ENCODE results near the gene FEM1B.
A peak's percentile ranks its signal among the peaks of the same experiment; 100 is the strongest.

Gene FEM1B

DNA sequence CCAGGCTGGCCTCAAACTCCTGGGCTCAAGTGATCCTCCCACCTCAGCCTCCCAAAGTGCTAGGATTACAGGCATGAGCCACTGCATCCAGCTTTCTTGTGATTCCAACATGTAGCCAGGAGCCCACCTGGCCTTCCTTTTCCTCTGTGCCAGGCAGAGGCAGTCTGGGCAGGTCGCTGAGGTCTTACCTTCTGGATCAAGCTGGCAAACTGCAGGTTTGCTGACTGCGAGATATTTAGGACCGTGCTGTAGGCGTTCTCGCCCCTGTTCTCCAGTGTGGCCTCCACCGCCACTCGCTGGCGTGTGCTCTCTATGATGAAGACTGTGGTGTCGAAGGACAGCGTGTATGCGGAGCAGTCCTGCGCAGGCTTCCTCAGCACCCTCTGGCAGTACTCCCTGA lies 42.5 kb downstream of the FEM1B start:
- in situ Hi-C loops (cut with MboI; ENCODE audit: low sequenced_read_pairs) = loop anchor here (25.0 kb wide), 1 partner anchor 567 kb away; no protein-coding TSS in a partner anchor
- DNase-seq (ENCODE audit: low spot score in 2 of 2) = no peak
- peaks cover 19% of the 10 kb centered on the region for H3K27me3 ChIP-seq (ENCODE audit: low read depth)
- no peaks in the 10 kb centered on the region for H3K4me1 ChIP-seq
- no peak overlapping the region for H3K4me3 ChIP-seq
- no peaks in the 10 kb centered on the region for H3K9me3 ChIP-seq
- no peaks in the 10 kb centered on the region for H3K36me3 ChIP-seq (replicated peaks)

DNA sequence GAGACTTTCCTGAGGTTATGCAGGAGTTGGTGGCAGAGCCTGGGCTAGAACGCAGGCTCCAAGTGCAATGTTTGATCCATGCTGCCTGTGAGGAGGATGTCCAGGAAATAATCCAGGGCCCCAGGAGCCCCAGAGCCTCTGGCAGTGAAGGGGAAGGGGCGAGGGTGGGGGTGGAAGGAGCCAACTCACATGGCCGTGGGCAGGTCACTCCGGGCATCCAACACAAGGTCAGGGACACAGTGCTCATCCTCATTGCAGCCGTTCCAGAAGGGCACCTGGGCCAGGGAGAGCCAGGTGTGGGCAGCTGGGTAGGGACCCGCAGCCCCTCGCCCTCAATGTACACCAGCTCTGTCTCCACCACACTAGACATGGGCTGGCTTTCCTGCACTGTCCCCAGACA lies 43.7 kb downstream of the FEM1B start:
- DNase-seq (ENCODE audit: low spot score in 2 of 2) = no peak
- peaks cover 31% of the 10 kb centered on the region for H3K27me3 ChIP-seq (ENCODE audit: low read depth)
- no peaks in the 10 kb centered on the region for H3K9me3 ChIP-seq
- no peak overlapping the region for H3K4me3 ChIP-seq
- no peaks in the 10 kb centered on the region for H3K4me1 ChIP-seq
- no peaks in the 10 kb centered on the region for H3K36me3 ChIP-seq (replicated peaks)
- in situ Hi-C loops (cut with MboI; ENCODE audit: low sequenced_read_pairs) = loop anchor here (25.0 kb wide), 1 partner anchor 566 kb away; no protein-coding TSS in a partner anchor

DNA sequence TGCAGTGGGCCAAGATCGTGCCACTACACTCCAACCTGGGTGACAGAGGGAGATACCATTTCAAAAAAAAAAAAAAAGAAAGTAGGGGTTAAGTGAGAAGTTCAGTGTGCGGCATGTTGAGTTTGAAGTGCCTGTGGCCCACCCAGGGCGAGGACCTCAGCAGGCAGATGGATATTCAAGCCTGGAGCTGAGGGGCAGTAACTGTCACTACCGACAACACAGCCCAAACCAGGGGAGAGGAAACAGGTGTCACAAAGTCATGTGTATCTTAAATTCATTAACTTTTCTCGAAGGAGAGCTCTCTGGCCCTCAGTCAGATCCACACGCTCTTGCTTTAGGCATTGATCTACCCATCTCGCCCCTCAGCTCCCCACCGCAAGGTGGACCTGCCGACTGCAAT lies 45.3 kb downstream of the FEM1B start:
- in situ Hi-C loops (cut with MboI; ENCODE audit: low sequenced_read_pairs) = loop anchor here (25.0 kb wide), 1 partner anchor 565 kb away; no protein-coding TSS in a partner anchor
- H3K27me3 ChIP-seq (ENCODE audit: low read depth) = peaks cover 44% of the 10 kb centered on the region
- H3K4me1 ChIP-seq = no peaks in the 10 kb centered on the region
- no peaks in the 10 kb centered on the region for H3K36me3 ChIP-seq (replicated peaks)
- DNase-seq (ENCODE audit: low spot score in 2 of 2) = no peak
- H3K9me3 ChIP-seq = no peaks in the 10 kb centered on the region
- H3K4me3 ChIP-seq = no peak overlapping the region

GRCh38 chr15:68325726-68326125 lies 48.2 kb downstream of the FEM1B start:
- no peaks in the 10 kb centered on the region for H3K4me1 ChIP-seq
- no peaks in the 10 kb centered on the region for H3K36me3 ChIP-seq (replicated peaks)
- H3K4me3 ChIP-seq = no peak overlapping the region
- in situ Hi-C loops (cut with MboI; ENCODE audit: low sequenced_read_pairs) = no loop called here
- peaks cover 68% of the 10 kb centered on the region for H3K27me3 ChIP-seq (ENCODE audit: low read depth)
- no peaks in the 10 kb centered on the region for H3K9me3 ChIP-seq
- no peak for DNase-seq (ENCODE audit: low spot score in 2 of 2)

GRCh38 chr15:68326711-68327354 lies 49.3 kb downstream of the FEM1B start:
- Histone ChIP-seq H3K4me1 (no peaks in the 10 kb centered on the region), H3K27me3 (ENCODE audit: low read depth) (peaks cover 79% of the 10 kb centered on the region), H3K4me3 (no peak overlapping the region), H3K9me3 (no peaks in the 10 kb centered on the region), H3K36me3 (replicated peaks) (no peaks in the 10 kb centered on the region)
- in situ Hi-C loops (cut with MboI; ENCODE audit: low sequenced_read_pairs) = no loop called here
- no peak for DNase-seq (ENCODE audit: low spot score in 2 of 2)

DNA sequence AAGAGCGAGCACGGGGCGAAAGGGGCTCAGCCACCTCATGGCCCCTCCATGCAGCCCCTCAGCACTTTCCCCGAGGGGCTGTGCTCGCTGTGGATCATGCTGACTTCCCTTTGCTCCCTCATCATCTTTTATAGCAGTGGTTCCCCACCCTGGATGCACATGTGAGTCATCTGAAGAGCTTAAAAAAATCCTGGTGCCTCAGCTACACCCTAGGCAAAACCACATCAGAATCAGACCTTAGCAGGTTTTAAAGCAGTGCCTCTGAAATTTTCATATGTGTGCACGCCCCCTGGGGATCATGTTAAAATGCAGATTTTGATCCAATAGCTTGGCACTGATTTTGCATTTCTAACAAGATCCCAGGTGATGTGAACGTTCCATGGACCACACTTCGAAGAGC lies 50.9 kb downstream of the FEM1B start:
- in situ Hi-C loops (cut with MboI; ENCODE audit: low sequenced_read_pairs) = no loop called here
- Histone ChIP-seq H3K36me3 (replicated peaks) (no peaks in the 10 kb centered on the region), H3K9me3 (no peaks in the 10 kb centered on the region), H3K4me1 (no peaks in the 10 kb centered on the region), H3K27me3 (ENCODE audit: low read depth) (peaks cover 82% of the 10 kb centered on the region), H3K4me3 (no peak overlapping the region)
- DNase-seq (ENCODE audit: low spot score in 2 of 2) = no peak

GRCh38 chr15:68328964-68329363 lies 51.4 kb downstream of the FEM1B start:
- Histone ChIP-seq H3K4me1 (no peaks in the 10 kb centered on the region), H3K4me3 (no peak overlapping the region), H3K27me3 (ENCODE audit: low read depth) (peaks cover 78% of the 10 kb centered on the region), H3K9me3 (no peaks in the 10 kb centered on the region), H3K36me3 (replicated peaks) (no peaks in the 10 kb centered on the region)
- in situ Hi-C loops (cut with MboI; ENCODE audit: low sequenced_read_pairs) = no loop called here
- DNase-seq (ENCODE audit: low spot score in 2 of 2) = no peak

DNA sequence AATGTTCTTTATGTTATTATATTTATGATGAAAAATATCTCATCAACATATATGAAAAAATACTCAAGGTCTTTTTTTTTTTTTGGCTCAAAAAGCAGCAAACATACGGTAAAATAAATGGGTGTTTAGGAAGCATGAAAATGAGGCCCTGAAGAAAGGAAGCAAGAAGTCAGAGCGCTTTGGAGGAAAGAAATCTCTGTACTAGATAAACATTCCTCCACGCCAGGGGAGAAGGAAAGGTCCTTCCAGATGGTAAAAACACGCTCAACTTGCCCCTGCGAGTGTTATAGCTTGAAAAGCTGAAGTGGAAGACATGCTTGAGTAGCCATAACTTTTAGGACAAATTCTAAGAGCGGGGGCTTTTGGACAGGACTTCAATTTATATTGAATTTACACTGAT lies 52.9 kb downstream of the FEM1B start:
- DNase-seq (ENCODE audit: low spot score in 2 of 2) = no peak
- H3K27me3 ChIP-seq (ENCODE audit: low read depth) = peaks cover 69% of the 10 kb centered on the region
- H3K4me3 ChIP-seq = no peak overlapping the region
- H3K4me1 ChIP-seq = no peaks in the 10 kb centered on the region
- in situ Hi-C loops (cut with MboI; ENCODE audit: low sequenced_read_pairs) = no loop called here
- H3K9me3 ChIP-seq = no peaks in the 10 kb centered on the region
- no peaks in the 10 kb centered on the region for H3K36me3 ChIP-seq (replicated peaks)

DNA sequence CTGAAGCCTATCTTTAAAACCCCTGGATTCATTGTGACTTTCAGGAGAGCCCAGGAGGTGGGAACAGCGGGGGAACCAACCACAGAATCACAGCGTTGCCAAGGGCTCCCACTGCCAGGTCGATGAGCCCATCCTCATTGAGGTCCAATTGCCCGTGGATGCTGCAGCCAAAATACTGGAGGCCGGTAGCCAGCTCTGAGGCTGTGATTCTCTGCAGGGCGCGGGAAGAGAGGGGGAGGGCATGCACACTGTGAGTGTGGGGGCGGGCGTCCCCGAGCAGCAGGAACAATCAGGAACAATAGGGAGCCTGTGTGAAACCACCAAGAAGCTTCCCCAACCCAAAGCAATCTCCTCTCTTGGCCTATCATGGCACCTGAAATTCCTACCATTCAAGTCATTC lies 53.4 kb downstream of the FEM1B start:
- no peak overlapping the region for H3K4me3 ChIP-seq
- no peak for DNase-seq (ENCODE audit: low spot score in 2 of 2)
- in situ Hi-C loops (cut with MboI; ENCODE audit: low sequenced_read_pairs) = no loop called here

GRCh38 chr15:68332266-68332665 lies 54.7 kb downstream of the FEM1B start:
- in situ Hi-C loops (cut with MboI; ENCODE audit: low sequenced_read_pairs) = no loop called here

More for the DNA sequence above, 53.4 kb downstream of the FEM1B start:
- H3K4me1 ChIP-seq = no peaks in the 10 kb centered on the region
- peaks cover 65% of the 10 kb centered on the region for H3K27me3 ChIP-seq (ENCODE audit: low read depth)
- H3K9me3 ChIP-seq = no peaks in the 10 kb centered on the region
- no peaks in the 10 kb centered on the region for H3K36me3 ChIP-seq (replicated peaks)

GRCh38 chr15:68333775-68334470 lies 56.4 kb downstream of the FEM1B start:
- no peaks in the 10 kb centered on the region for H3K9me3 ChIP-seq
- H3K27me3 ChIP-seq (ENCODE audit: low read depth) = peaks cover 42% of the 10 kb centered on the region
- H3K4me3 ChIP-seq = no peak overlapping the region
- in situ Hi-C loops (cut with MboI; ENCODE audit: low sequenced_read_pairs) = no loop called here
- no peaks in the 10 kb centered on the region for H3K4me1 ChIP-seq
- DNase-seq (ENCODE audit: low spot score in 2 of 2) = peak in 1 of 2 experiments; percentile 50
- no peaks in the 10 kb centered on the region for H3K36me3 ChIP-seq (replicated peaks)

More at GRCh38 chr15:68332266-68332665, 54.7 kb downstream of the FEM1B start:
- Histone ChIP-seq H3K27me3 (ENCODE audit: low read depth) (peaks cover 51% of the 10 kb centered on the region), H3K9me3 (no peaks in the 10 kb centered on the region), H3K4me1 (no peaks in the 10 kb centered on the region), H3K4me3 (no peak overlapping the region), H3K36me3 (replicated peaks) (no peaks in the 10 kb centered on the region)
- DNase-seq (ENCODE audit: low spot score in 2 of 2) = no peak

GRCh38 chr15:68334661-68335124 lies 57.1 kb downstream of the FEM1B start:
- Histone ChIP-seq H3K27me3 (ENCODE audit: low read depth) (peaks cover 40% of the 10 kb centered on the region), H3K4me3 (no peak overlapping the region), H3K36me3 (replicated peaks) (no peaks in the 10 kb centered on the region), H3K4me1 (no peaks in the 10 kb centered on the region), H3K9me3 (no peaks in the 10 kb centered on the region)
- in situ Hi-C loops (cut with MboI; ENCODE audit: low sequenced_read_pairs) = no loop called here
- no peak for DNase-seq (ENCODE audit: low spot score in 2 of 2)

DNA sequence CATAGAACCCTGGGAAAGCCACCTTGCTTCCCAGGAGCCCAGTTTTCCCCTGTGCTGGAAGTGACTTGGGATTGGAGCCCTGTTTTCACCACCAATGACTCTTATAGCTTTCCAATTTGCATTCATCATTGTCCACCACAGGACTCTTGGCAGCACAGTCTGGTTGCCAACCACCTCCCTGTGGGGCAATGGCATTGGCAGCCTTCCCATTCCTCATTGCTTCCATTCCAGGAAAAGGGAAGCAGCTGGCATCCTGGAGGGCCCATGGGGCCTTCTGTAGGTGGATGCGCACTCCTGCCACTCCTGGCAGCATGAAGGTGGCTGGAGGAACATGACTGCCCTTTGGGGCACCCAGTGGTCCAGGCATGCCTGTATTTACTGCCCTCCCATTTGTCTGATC lies 57.7 kb downstream of the FEM1B start:
- in situ Hi-C loops (cut with MboI; ENCODE audit: low sequenced_read_pairs) = no loop called here
- DNase-seq (ENCODE audit: low spot score in 2 of 2) = no peak
- no peak overlapping the region for H3K4me3 ChIP-seq
- no peaks in the 10 kb centered on the region for H3K4me1 ChIP-seq
- H3K27me3 ChIP-seq (ENCODE audit: low read depth) = peaks cover 35% of the 10 kb centered on the region
- no peaks in the 10 kb centered on the region for H3K9me3 ChIP-seq
- H3K36me3 ChIP-seq (replicated peaks) = no peaks in the 10 kb centered on the region

GRCh38 chr15:68335655-68336054 lies 58.1 kb downstream of the FEM1B start:
- H3K27me3 ChIP-seq (ENCODE audit: low read depth) = peaks cover 32% of the 10 kb centered on the region
- in situ Hi-C loops (cut with MboI; ENCODE audit: low sequenced_read_pairs) = no loop called here
- DNase-seq (ENCODE audit: low spot score in 2 of 2) = no peak
- no peaks in the 10 kb centered on the region for H3K36me3 ChIP-seq (replicated peaks)
- no peak overlapping the region for H3K4me3 ChIP-seq
- H3K9me3 ChIP-seq = no peaks in the 10 kb centered on the region
- no peaks in the 10 kb centered on the region for H3K4me1 ChIP-seq

Data from HAP-1 (cell line).